Fibroblast of villous mesenchyme (primary cell): ENCODE results near the gene PSENEN. TPM values are rescaled to one million over a fixed set of nuclear protein-coding genes. Genes with fewer than 3 reads are reported as not detected.

Experiments used
- DNase-seq: peaks from one replicate; pipeline ENCODE4 v3.0.0-alpha.2; 2010; ENCODE audit warnings: low read depth
- H3K4me3 ChIP-seq: 2 replicates; pipeline ENCODE4 v1.5.1; 2011; ENCODE audit warnings: low read depth, mild to moderate bottlenecking, low read length
- CTCF ChIP-seq: IDR thresholded peaks from 2 replicates; pipeline ENCODE4 v1.5.1; 2012; ENCODE audit warnings: low read depth, mild to moderate bottlenecking, low read length; ENCODE audit not compliant: insufficient read depth
- total RNA-seq: library from RNA; depleted of rRNA; stranded (reverse); fragments of >200 nt; gene quantifications from 2 replicates; pipeline ENCODE4 v1.2.3, GENCODE V29; 2012

Gene PSENEN
- total RNA-seq, 1 donor: 14.7 TPM

DNA sequence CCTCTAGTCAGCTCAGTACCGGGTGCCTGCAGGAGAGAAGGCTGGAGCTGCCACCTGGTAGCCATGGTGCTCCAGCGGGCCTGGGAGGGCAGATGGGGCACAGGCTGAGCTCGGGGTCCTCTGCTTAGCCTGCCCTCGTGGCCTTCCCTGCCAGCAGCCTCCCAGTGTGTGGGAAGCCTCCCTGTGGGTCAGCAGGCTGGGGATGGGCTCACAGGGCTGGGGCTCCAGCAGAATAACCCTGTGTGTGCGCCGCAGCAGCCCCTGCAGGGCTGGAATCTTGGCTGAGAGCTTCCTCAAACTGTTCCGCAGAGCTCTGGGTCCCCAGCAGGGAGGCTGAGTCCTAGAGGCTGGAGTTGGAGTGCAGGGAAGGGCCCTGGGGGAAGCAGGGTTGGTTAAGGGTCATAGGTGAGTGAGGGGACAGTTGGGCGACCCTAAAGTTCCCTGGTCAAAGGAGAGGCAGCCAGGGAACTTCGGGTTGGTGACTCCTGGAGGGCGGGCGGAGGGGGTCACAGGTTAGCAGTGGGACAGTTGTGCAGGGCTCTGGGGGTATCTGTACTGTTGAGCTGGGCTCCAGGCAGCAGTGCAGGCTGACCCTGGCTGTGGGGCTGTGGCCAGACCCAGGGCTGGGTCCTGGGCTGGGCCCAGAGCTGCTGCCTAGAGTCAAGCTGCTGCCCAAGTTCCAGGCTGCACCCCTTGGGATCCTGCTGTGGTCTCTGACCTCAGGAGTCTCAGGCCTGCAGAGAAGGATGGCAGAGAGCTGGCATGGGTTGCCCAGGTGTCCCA is 43.9 kb downstream of the PSENEN start:
- H3K4me3 ChIP-seq: no peak overlapping the region
- TF ChIP-seq CTCF: no peak
- no peak for DNase-seq

- H3K4me3 ChIP-seq: no peak overlapping the region
- no peak for DNase-seq
- no peak for TF ChIP-seq CTCF
Measured at GRCh38 chr19:35789978-35790944, 44.8 kb downstream of the PSENEN start.

DNA sequence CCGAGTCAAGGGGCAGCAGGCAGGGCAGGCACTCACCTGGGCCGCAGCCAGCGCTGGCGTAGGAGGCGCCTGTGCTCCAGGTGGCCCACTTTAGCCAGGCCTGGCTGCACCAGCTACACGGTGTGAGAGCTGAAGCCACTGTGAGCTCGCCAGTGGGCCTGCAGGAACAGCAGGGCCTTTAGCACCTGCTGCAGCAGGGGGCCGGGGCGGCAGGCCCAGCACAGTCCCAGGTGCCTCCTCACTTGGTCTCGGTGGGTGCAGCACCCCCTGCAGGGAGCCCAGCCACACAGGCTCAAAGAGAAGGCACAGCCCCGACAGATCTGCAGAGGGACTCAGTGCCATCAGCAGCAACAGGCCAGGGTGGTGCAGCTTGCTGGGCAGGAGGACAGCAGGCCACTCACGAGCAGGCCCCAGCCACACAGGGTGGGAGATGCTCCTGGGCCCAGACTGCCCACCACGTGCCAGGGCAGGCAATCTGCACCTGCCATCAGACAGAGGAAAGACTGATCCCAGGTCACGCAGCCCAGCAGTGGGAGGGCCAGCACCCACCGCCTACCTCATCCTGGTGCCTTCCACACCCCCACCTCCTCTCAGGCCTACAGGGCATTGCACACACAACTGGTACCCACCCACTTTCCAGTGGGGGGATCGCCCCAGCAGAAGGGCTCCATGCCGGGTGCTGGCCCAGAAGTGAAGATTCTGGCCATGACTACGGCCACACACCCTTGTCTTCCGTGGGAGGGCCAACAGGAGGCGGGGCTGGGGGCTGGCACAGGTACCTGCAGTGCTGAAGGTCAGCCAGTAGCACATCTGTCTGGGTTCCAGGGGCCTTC is 45.7 kb downstream of the PSENEN start:
- DNase-seq: no peak
- TF ChIP-seq CTCF: no peak
- no peak overlapping the region for H3K4me3 ChIP-seq

- no peak overlapping the region for H3K4me3 ChIP-seq
- DNase-seq: no peak
- TF ChIP-seq CTCF: no peak
Measured at GRCh38 chr19:35791814-35792279, 46.4 kb downstream of the PSENEN start.

GRCh38 chr19:35792312-35792711 is 46.9 kb downstream of the PSENEN start:
- no peak for DNase-seq
- TF ChIP-seq CTCF: no peak
- H3K4me3 ChIP-seq: no peak overlapping the region

DNA sequence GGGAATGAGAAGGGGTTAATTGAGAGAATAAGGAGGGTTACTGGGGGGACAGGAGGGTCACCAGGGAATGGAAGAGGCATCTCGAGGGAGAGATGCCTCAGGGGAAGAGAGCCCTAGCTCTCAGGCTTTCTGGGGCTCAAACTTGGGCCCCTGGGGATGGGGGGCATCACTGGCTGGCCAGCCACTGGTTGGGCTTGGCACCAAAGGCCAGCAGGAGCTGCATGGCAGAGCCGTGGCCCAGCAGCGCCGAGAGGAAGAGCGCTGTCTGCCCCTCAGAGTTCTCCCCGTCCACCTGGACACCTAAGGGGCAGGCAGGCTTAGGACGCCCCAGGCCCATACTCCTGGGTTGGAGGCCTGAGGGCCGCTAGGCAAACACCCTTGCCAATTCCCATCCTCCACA is 47.4 kb downstream of the PSENEN start:
- TF ChIP-seq CTCF: no peak

More for the DNA sequence above, 47.4 kb downstream of the PSENEN start:
- no peak overlapping the region for H3K4me3 ChIP-seq
- no peak for DNase-seq
